NCI-H128 (cell line): ENCODE results near the gene TSC2.

Experiments used
- DNase-seq: peaks from one replicate; lab custom pipeline; 2025; ENCODE audit not compliant: unreplicated experiment; lab: John Stamatoyannopoulos, UW

The TSC2 gene

DNA sequence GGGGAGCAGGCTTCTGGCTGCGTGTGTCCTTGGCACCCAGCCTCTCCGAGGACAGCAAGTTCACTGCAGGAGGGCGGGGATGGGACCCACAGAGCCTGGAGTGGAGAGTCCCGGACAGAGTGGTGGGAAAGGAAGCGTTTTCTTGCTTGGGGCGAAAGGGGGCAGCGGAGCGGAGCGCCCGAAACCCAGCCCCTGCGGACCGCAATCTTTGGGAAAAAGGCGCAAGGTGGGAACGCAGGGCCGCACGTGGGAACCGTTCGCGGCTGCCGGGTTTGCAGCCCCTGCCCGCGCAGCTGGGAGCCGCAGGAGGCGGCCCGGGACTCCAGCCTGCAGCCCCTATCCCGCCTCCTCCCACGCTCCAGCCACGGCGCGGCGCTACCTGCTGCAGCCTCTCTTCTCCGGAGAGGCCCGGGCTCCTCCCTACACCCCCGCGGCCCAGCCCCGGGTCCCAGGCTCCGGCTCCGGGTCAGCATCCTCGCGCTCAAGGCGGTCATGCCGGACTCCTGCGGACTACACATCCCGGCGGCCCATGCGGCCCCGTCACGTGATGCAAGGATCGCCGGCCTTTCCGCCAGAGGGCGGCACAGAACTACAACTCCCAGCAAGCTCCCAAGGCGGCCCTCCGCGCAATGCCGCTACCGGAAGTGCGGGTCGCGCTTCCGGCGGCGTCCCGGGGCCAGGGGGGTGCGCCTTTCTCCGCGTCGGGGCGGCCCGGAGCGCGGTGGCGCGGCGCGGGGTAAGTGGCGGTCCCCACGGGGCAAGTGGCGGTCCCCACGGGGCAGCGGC, at the start of gene TSC2, which contains the start of gene NTHL1:
Gene TSC2 (plus strand): TSS at position 656 of the 786 bp plus-strand sequence. CDS start 631 bp downstream, outside the sequence.
Gene NTHL1 (minus strand): TSS at position 505 of the 786 bp plus-strand sequence. CDS start 11 bp downstream, at position 494.
- DNase-seq, result peak; percentile 61

DNA sequence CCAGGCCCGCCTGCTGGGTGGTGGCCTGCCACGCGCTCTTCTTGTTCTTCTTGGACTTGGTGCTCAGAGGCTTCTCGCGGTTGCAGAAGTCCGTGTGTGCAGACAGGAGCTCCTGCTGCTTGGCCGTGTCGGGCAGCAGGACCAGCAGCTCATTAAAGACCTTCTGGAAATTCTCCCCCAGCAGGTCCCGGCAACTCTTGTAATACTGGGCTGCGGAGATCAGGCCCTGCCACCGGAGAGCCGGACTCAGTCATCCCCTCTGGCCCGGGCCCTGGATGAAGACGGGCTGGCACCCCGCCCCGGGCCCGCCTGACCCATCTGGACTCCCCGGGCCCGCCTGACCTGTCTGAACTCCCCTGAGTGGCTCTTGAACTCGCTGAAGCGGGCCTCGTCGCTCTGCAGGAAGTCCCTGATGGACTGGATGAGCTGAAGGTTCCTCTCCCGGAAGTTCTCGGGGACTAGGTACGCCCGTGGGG, 49.4 kb upstream of the TSC2 start:
- no peak for DNase-seq

DNA sequence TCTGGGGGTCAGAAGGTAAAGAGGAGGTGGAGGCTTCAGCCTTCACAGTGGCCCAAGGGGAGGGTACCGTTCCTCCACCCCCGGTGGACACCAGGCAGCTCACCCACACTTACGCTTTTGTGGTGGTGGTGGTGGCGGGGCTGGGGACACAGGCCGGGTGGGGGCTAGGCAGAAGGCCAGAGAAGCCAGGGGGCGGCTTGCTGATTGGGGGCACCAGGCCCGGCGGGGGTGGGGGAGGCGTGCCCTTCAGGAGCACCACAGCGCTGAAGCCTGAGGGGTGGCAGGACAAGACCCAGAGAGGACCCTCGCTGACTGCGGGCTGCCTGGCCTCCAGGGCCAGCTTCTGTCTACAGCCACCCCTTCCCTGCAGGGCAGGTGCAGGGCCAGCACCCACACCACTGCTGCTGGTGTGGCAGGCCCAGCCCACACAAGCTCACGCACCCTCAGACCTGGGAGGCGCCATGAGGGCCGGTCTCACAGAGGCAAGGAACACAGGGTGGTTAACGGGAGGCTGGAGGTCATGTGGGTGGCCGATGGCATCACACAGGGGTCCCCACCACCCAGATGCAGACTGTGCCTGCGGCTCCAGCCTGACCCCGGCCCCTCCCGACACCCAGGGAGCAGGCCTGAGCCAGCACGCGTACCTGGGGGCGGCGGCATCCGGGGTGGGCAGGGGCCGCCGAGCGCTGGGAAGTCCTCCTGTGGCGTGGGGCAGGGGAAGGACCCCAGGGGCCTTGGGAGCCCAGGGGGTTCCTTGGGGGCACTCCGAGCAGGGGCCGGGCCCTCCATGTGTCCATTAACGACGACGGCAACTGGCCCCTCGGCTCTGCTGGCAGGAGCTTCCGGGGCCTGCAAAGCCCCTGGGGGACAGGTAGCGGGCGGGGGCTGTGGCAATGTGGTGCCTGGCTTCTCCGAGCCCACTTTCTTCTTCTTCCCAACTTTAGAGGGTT, 48.7 kb upstream of the TSC2 start:
- DNase-seq, result no peak

DNA sequence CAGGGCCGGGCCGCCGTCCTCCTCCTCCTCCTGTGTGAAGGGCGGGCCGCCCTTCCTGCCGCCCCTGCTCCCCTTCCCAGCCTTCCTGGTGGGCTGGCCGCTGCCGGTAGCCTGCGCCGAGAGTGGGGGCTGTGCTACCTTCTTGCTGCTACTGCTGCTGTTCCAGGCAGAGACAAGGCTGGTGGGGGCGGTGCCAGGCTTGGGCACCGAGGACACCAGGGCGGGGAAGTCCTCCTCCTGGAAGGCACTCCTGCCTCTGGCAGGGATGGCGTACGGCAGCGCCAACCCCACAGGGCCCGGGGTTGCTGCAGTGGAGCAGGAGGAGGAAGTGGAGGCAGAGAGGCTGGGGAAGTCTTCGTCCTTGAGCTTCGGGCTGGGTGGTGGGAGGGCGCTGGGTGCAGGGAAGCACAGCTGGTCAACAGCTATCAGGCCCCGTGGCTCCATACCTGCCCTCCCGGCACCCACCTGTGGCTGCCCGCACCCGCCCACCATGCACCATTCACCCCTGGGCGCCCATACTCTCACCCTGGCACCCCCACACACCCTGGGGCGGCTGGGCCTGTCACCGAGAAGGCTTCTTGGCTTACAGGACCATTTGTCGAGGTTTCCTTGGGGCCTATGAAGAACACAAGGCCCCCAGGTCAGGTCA, 47.8 kb upstream of the TSC2 start:
- no peak for DNase-seq

DNA sequence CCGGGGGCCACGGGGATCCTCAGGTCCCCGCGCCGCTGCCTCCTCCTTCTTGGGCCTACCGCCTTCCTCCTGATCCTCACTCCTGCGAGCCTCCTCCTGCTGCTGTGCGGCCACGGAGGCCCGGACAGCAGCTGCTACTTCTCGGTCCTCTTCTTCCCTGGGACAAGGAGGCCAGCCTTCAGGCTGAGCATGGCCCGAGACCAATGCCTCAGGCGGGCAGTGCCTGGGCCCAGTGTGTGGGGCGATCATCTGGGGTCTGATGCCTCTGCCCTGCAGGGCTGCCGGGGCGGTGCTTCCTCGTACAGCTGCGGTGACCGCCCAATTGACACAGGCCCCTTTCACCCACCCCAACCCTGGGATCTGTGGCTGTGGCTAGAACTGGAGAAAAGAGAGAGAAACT, 46.8 kb upstream of the TSC2 start:
- no peak for DNase-seq

DNA sequence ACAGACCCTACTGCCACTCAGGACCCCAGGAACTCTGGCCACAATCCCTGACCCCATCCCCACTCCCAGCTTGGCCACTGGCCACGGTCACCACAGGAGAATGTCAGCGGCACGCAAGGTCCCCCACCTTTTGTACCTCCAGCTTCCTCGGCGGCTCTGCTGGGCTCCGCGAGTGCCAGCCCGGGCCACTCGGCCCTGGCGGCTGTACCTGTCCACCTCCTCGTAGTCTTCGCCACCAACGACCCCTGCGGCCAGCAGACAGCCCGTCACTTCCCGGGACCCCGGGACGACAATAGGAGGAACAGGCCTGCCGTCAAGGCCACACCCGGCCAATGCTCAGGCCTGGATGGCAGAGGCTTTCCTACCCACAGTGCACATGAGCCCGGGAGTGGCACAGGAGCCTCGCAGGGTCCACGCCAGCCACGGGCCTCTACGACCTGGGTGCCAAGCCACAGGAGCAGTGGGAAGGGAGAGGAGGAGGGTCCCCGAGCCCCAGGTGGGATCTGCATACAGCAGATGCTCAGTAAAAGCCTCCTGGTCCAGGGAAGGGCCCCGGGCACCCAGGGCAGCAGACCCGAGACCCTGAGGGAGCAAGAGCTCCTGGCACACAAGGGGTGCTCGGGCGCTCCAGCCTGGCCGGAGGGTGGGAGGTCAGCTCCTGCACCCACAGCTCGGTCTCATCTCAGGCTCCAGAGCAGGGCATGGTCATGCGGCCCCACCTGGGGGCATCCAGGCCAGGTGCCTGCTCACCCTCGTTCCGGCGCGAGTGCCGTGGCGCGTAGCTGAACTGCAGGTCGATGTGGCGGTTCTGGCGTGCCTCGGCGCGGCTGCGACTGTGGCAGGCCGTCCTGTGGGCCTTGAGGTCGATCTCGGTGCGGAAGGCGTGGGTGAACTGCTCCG, 46.1 kb upstream of the TSC2 start:
- DNase-seq, result no peak

DNA sequence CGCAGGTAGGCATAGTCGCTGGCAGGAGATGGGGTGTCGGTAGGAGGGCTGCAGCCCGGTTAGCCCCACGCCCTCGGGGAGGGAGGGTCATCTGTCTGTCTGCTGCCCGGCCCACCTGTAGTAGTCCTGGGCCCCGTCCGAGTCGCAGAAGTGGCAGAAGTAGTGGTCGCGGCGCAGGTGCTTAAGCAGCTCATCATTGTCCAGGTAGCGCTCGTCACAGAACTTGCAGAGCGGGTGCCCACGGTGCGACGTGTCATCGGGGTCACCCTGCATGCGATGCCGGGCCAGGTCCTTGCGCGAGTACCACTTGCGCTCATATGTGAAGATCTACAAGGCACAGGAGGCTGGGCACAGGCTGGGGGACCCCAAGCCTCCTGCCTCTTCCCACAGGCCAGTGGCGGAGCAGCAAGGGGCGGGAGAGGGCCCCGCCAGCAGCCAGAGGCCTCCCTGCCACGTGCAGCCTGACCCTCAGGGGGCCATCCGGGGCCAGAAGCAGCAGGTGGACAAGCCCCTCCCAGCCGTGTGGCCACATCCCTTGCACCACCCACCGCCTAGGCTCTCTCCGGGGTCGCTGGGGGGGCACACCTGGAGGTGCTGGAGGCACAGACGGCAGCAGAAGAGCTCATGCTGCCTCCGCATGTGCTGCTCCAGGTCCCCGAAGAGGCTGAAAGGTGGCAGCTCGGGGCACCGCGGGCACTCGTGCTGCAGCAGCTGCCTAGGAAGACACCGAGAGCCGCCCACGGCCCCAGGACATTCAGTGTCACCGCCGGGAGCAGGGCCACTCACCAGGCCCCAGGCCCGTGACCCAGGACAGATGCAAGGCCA, 45.2 kb upstream of the TSC2 start:
- DNase-seq, result no peak

DNA sequence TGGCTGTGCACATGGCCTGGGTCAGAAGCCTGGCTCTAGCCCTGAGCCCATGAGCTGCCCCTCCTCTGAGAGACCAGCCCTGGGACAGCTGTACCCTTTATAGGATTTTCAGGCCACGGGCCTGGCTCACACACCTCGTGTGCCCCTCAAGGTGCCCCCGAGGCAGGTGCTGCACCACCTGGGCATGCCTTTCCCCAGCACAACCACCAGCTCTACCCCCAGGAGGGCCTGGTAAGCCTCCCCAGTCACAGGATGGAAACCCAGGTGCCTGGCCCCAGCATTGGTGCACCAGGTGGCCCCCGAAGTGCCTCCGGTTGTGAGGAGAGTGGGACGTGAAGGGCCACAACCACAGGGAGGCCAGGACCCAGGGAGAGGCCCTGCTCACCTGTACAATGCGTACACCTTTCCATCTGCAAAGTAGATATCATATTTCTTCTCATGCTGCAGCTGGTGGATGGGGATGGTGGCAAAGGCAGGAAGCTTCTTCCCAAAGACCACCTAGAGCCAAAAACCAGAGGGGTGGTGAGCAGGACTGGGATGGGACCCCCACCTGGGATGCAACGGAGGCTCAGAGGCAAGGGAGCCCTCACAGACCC, 44.5 kb upstream of the TSC2 start:
- DNase-seq, result no peak

DNA sequence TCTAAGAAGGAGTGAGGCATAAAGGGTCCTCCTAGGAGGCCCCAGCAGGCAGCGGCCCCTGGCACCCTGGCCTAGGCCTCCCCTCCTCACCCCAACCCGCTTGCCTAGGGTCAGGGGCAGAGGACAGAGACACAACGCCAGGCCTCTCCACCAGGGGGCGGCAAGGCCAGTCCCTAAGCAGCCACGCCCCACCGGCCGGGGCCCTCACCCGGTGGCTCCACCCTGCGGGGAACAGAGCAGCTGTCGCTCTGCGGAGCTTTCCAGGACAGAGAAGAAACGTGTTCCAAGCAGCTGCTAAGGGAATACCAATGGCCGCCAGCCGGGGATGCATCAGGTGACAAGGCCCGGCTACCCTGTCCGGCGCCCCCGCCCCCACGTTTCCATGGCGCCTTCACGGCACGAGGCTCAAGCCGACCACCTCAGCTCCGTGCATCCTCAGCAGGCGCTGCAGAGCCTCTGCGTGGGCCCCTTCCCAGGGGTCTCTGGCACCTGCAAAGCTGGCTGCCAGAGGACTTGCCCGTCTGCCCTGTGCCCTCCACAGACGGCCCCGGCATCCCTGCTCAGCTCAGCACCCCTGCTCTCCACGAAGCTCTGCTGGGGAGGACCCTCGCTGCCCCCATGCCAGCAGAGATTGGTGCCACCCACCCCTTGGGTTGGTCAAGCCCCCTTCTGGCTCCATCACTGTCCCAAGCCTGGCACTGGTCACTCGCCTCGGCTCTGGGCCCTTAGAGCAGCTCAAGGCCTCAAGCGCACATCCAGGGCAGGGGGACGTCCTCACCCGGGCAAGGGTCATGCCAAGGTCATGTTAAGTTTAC, 43.8 kb upstream of the TSC2 start:
- DNase-seq, result peak; percentile 42

DNA sequence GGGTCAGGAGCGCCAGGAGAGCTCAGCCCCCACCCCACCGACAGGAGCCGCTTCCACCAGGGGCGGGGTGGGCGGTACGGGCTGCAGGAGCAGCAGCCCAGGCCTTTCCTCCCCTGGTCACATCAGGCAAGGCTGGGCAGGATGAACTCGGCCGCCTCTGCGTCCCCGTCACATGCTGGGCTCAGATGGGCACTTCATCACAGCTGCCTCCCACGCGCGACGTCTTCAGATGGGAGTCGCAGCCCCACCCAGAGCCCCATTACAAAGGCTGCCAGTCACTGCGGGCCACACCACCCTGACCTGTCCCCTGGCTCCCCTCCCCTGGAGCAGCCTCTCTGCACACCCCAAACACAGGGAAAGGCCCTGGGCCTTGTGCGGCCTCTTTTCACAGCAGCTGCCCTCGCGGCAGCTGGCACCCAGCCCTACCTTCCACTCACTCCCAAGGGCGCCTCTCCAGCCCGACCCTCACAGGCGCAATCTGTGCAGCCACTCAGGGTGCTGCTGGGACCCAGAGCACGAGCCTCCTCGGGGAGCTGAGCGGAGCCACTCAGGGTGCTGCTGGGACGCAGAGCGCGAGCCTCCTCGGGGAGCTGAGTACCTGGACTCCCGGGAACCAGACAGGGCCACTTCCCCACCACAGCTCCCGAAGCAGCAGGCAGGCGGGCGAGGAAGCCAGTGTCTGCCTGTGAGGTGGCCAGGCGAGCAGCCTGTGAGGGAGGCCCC, 42.8 kb upstream of the TSC2 start:
- DNase-seq, result no peak

DNA sequence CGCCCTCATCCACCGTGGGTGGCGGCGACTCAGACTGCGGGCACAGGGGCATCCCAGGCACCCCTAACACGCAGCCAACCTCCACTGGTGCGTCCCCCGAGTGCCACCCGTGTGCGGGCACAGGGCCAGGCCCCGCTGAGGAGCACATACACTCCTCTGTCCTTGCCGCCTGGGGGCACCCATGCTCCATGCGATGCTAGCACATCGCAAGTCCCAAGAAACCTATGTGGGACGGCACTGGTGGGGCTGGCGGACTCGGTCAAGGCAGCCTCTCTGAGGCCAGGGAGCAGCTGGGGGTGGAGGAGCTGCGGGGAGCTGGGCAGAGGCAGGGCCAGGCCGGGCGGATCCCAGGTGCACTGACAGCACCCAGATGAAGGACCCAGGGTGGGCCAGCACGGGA, 42.1 kb upstream of the TSC2 start:
- DNase-seq, result no peak

DNA sequence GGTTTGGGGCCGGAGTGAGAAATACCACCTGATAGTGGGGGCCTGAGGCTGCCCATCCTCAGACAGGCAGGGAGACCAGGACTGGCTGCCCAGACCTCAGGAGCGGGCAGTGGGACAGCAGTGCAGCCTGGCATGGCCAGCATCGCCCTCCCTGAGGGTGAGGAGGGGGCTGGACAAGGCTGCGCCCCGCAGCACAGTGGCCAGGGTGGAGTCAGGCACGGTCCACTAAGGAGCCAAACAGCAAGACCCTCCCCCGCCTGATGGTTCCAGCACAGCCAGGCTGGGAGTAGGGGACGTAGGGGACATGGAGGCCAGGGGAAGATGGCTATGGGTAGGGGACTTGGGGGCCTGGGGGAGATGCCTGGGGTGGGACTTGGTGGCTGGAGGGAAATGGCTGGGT, 41.5 kb upstream of the TSC2 start:
- DNase-seq, result no peak

DNA sequence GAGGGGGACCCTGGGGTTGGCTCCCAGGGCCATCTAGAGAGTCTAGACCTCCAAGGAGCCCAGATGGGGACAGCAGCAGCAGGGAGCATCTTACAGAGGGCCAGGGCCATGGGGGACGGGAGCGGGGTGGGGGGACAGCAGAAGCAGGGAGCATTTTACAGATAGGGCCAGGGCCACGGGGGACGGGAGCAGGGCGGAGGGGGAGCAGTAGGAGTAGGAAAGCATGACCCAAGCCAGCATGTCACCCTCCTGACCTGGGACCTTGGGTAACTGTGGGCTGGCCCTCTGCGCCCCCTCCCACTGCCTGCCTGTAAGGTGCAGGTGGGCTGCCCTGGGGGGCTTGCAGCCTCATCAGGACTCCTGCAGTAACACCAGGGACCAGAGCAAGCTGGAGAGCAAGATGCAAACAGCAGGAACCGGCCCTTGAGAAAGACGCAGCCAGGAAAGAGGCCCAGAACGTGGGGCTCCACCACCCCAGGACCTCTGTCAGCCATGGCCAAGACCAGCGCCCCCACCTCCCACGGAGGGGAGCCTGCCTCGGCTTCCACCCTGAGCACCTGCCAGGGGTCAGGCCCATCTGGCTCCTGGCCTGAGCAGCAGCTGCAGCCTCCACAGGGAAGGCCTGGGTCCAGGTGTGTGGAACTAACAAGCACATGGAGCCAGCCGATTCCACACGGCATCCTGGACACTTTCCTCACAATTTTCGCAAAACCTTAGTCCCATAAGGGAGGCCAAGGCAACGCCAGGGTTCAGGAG, 40.5 kb upstream of the TSC2 start:
- no peak for DNase-seq

DNA sequence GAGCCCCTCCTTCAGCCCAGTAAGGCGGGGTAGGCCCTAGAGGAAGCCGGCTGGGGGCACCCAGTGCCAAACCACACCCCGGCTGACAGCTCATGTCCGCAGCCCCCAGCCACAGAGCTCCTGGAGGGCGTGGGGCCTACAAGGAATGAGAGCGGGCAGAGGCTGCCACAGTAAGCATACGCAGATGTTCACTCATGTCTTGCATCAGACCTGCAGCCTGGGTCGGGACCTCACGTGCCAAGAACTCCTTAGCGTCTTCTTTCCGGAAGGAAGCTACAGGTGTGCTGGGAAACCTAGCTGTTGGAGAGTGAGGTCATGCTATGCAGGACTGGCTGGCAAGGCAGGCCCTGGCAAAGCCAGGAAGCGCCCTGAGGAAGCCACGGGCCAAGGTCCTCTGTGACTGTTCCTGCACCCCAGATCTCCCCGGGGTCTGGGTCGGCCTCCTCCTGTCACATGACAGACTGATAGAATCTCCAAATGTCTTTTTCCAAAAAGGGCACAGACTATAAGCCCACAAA, 39.7 kb upstream of the TSC2 start:
- DNase-seq, result no peak

DNA sequence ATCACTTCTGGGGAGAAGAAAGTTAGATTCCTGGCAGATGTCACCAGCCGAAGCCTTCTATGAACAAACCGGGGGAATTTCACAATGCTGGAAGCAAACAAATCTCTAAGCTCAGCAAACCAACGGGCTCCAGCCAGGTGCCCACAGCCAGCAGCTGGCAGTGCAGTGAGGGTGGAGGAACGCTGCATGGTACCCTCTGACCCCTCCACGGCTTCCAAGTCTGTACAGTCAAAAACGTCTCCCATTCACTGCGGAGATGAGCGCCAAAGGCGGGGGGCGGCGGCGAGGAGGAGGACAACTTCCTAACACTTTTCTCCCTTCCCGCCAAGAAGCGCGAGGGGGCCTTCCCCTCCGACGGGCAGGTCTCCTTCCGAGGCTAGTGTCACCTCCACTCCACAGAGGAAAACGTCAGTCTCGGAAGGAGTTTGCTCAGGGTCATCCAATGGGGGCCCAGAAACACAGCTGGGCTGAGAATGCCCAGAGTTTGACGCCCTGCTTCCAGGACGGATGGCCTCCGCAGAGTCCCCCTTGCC, 39.1 kb upstream of the TSC2 start:
- DNase-seq, result no peak

DNA sequence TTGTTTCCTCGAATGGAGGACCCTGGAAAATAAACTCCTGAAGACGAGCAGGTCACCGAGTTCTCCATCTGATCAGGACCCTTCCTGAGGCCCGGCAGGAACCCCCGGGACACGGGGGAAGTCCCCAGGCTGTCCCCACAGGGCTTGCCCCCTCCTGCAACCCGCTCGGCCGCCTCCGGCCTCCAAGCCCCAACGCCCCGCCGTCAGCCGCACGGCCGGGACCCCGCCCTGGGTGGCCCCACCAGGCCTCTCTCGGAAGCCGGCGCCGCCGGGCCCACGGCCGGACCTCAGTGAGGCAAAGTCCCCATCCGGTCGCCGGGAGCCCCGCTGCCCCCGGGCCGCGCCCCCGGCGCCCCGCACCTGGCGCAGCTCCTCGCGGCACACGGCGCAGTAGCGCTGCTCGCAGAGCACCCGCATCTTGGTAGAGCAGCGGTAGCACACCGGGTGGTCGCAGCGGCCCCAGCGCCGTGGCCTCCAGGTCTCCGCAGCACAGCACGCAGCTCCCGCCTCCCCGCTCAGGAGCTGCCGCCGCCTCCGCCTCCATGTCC, 38.5 kb upstream of the TSC2 start:
- DNase-seq, result no peak
